HEK293 (cell line): ENCODE data around the gene EIF2S3B.

Experiments used
- EGR2 ChIP-seq: fragments of 450-650 bp; formaldehyde crosslinking; IDR thresholded peaks from 2 replicates; pipeline ENCODE4 v1.5.1; 2016; ENCODE audit warnings: low read depth, missing biosample characterization, missing genetic modification characterization
- GLI2 ChIP-seq: fragments of 450-650 bp; formaldehyde crosslinking; IDR thresholded peaks from 2 replicates; pipeline ENCODE4; 2017; ENCODE audit warnings: missing biosample characterization, missing genetic modification characterization, low read depth, borderline replicate concordance
- GLI4 ChIP-seq: fragments of 450-650 bp; formaldehyde crosslinking; IDR thresholded peaks from 2 replicates; pipeline ENCODE4 v1.5.1; 2016; ENCODE audit warnings: missing biosample characterization, missing genetic modification characterization
- SALL2 ChIP-seq: fragments of 450-650 bp; formaldehyde crosslinking; IDR thresholded peaks from 2 replicates; pipeline ENCODE4 v1.5.0; 2017; ENCODE audit warnings: missing biosample characterization, mild to moderate bottlenecking, missing genetic modification characterization, borderline replicate concordance
- SCRT1 ChIP-seq: fragments of 450-650 bp; formaldehyde crosslinking; IDR thresholded peaks from 2 replicates; pipeline ENCODE4 v1.5.1; 2016; ENCODE audit warnings: missing biosample characterization, missing genetic modification characterization, borderline replicate concordance
- YY1 ChIP-seq: fragments of 450-650 bp; formaldehyde crosslinking; IDR thresholded peaks from 2 replicates; pipeline ENCODE4 v1.5.1; 2018; ENCODE audit warnings: missing biosample characterization, missing genetic modification characterization
- ZNF121 ChIP-seq: fragments of 450-650 bp; formaldehyde crosslinking; IDR thresholded peaks from 2 replicates; pipeline ENCODE4 v1.5.1; 2016; ENCODE audit warnings: missing biosample characterization, missing genetic modification characterization
- ZNF341 ChIP-seq: fragments of 450-650 bp; formaldehyde crosslinking; IDR thresholded peaks from 2 replicates; pipeline ENCODE4; 2016; ENCODE audit warnings: low read depth, missing biosample characterization, missing genetic modification characterization
- ZNF433 ChIP-seq: fragments of 450-650 bp; formaldehyde crosslinking; IDR thresholded peaks from 2 replicates; pipeline ENCODE4 v1.5.1; 2016; ENCODE audit warnings: missing biosample characterization, missing genetic modification characterization, low read depth
- ZNF510 ChIP-seq: fragments of 450-650 bp; formaldehyde crosslinking; IDR thresholded peaks from 2 replicates; pipeline ENCODE4 v1.5.1; 2018; ENCODE audit warnings: mild to moderate bottlenecking, missing genetic modification characterization, missing biosample characterization; ENCODE audit not compliant: insufficient replicate concordance
- ZNF623 ChIP-seq: fragments of 450-650 bp; formaldehyde crosslinking; IDR thresholded peaks from 2 replicates; pipeline ENCODE4 v1.5.1; 2016; ENCODE audit warnings: missing biosample characterization, missing genetic modification characterization
- TF ChIP-seq, protein P1 (sequence below): fragments of 450-650 bp; formaldehyde crosslinking; IDR thresholded peaks from 2 replicates; pipeline ENCODE4 v1.5.1; 2016; ENCODE audit warnings: missing biosample characterization, missing genetic modification characterization
- TF ChIP-seq, protein P2 (sequence below): fragments of 450-650 bp; formaldehyde crosslinking; IDR thresholded peaks from 2 replicates; pipeline ENCODE4 v1.5.1; 2016; ENCODE audit warnings: missing biosample characterization, missing genetic modification characterization, borderline replicate concordance
- TF ChIP-seq, protein P3 (sequence below): fragments of 450-650 bp; formaldehyde crosslinking; IDR thresholded peaks from 2 replicates; pipeline ENCODE4 v1.5.1; 2016; ENCODE audit warnings: missing biosample characterization, missing genetic modification characterization, low read depth

DNA sequence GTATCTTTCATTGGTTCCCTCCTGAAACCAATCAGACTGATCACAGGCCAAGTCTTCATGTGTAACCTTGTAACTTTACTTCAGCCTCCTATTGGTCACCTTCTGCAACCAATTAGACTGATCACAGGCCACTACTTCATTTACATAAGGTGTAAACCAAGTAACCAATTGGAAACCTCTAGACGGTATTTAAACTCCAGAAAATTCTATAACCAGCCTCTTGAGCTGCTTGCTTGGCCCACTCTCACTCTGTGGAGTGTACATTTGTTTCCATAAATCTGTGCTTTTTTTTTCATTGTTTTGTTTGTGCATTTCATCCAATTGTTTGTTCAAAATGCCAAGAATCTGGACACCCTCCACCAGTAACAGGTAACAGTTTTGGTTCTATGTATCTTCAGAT, 47.5 kb downstream of the EIF2S3B start:
- no peak for TF ChIP-seq ZNF623 (tag by site-specific recombination)
- TF ChIP-seq YY1 (tag by site-specific recombination): no peak
- TF ChIP-seq, protein P1, sequence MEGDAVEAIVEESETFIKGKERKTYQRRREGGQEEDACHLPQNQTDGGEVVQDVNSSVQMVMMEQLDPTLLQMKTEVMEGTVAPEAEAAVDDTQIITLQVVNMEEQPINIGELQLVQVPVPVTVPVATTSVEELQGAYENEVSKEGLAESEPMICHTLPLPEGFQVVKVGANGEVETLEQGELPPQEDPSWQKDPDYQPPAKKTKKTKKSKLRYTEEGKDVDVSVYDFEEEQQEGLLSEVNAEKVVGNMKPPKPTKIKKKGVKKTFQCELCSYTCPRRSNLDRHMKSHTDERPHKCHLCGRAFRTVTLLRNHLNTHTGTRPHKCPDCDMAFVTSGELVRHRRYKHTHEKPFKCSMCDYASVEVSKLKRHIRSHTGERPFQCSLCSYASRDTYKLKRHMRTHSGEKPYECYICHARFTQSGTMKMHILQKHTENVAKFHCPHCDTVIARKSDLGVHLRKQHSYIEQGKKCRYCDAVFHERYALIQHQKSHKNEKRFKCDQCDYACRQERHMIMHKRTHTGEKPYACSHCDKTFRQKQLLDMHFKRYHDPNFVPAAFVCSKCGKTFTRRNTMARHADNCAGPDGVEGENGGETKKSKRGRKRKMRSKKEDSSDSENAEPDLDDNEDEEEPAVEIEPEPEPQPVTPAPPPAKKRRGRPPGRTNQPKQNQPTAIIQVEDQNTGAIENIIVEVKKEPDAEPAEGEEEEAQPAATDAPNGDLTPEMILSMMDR (tag by site-specific recombination): no peak
- TF ChIP-seq ZNF510 (tag by site-specific recombination): no peak
- TF ChIP-seq GLI4 (tag by site-specific recombination): no peak
- no peak for TF ChIP-seq SALL2 (tag by site-specific recombination)
- TF ChIP-seq ZNF433 (tag by site-specific recombination): no peak
- no peak for TF ChIP-seq EGR2 (tag by site-specific recombination)
- no peak for TF ChIP-seq SCRT1 (tag by site-specific recombination)
- TF ChIP-seq ZNF121 (tag by site-specific recombination): no peak
- no peak for TF ChIP-seq ZNF341 (tag by site-specific recombination)
- TF ChIP-seq, protein P2, sequence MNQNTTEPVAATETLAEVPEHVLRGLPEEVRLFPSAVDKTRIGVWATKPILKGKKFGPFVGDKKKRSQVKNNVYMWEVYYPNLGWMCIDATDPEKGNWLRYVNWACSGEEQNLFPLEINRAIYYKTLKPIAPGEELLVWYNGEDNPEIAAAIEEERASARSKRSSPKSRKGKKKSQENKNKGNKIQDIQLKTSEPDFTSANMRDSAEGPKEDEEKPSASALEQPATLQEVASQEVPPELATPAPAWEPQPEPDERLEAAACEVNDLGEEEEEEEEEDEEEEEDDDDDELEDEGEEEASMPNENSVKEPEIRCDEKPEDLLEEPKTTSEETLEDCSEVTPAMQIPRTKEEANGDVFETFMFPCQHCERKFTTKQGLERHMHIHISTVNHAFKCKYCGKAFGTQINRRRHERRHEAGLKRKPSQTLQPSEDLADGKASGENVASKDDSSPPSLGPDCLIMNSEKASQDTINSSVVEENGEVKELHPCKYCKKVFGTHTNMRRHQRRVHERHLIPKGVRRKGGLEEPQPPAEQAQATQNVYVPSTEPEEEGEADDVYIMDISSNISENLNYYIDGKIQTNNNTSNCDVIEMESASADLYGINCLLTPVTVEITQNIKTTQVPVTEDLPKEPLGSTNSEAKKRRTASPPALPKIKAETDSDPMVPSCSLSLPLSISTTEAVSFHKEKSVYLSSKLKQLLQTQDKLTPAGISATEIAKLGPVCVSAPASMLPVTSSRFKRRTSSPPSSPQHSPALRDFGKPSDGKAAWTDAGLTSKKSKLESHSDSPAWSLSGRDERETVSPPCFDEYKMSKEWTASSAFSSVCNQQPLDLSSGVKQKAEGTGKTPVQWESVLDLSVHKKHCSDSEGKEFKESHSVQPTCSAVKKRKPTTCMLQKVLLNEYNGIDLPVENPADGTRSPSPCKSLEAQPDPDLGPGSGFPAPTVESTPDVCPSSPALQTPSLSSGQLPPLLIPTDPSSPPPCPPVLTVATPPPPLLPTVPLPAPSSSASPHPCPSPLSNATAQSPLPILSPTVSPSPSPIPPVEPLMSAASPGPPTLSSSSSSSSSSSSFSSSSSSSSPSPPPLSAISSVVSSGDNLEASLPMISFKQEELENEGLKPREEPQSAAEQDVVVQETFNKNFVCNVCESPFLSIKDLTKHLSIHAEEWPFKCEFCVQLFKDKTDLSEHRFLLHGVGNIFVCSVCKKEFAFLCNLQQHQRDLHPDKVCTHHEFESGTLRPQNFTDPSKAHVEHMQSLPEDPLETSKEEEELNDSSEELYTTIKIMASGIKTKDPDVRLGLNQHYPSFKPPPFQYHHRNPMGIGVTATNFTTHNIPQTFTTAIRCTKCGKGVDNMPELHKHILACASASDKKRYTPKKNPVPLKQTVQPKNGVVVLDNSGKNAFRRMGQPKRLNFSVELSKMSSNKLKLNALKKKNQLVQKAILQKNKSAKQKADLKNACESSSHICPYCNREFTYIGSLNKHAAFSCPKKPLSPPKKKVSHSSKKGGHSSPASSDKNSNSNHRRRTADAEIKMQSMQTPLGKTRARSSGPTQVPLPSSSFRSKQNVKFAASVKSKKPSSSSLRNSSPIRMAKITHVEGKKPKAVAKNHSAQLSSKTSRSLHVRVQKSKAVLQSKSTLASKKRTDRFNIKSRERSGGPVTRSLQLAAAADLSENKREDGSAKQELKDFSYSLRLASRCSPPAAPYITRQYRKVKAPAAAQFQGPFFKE (tag by site-specific recombination): no peak
- TF ChIP-seq, protein P3, sequence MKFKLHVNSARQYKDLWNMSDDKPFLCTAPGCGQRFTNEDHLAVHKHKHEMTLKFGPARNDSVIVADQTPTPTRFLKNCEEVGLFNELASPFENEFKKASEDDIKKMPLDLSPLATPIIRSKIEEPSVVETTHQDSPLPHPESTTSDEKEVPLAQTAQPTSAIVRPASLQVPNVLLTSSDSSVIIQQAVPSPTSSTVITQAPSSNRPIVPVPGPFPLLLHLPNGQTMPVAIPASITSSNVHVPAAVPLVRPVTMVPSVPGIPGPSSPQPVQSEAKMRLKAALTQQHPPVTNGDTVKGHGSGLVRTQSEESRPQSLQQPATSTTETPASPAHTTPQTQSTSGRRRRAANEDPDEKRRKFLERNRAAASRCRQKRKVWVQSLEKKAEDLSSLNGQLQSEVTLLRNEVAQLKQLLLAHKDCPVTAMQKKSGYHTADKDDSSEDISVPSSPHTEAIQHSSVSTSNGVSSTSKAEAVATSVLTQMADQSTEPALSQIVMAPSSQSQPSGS (tag by site-specific recombination): no peak
- no peak for TF ChIP-seq GLI2 (tag by site-specific recombination)
